SK-N-SH treated with all-trans-retinoic acid at 6 μM for 48 hours (cell line): ENCODE data around the gene IFI44L.

Source experiments
- PATZ1 ChIP-seq: fragments of 250-450 bp; sonication (Bioruptor Pico); IDR thresholded peaks from 2 replicates; pipeline ENCODE4 v1.8.0; 2020; ENCODE audit warnings: mild to moderate bottlenecking, moderate library complexity, borderline replicate concordance
- ZC3H10 ChIP-seq: fragments of 250-450 bp; sonication (Bioruptor Pico); IDR thresholded peaks from 2 replicates; pipeline ENCODE4 v1.5.1; 2021; ENCODE audit warnings: mild to moderate bottlenecking, moderate library complexity

- TF ChIP-seq ZC3H10 (CRISPR knock-in tag) (no peak), PATZ1 (no peak)
These were observed 418 bp downstream of the IFI44L start for GRCh38 chr1:78620666-78621065.
